ENCODE data around the gene LHFPL3. TPM values are rescaled to one million over a fixed set of nuclear protein-coding genes. Genes with fewer than 3 reads are reported as not detected.

The LHFPL3 gene
- total and polyA plus RNA-seq, 2 experiments from 2014 or later, result not detected

- H3K36me3 ChIP-seq, result no peaks in the 10 kb centered on the region
- no peaks in the 10 kb centered on the region for H3K27me3 ChIP-seq
- H3K27ac ChIP-seq, result no peak overlapping the region
- DNase-seq (ENCODE audit: low read depth in 1 of 2, low spot score in 1 of 2), result no peak
- H3K4me1 ChIP-seq (ENCODE audit: low read depth), result no peaks in the 10 kb centered on the region
- TF ChIP-seq CTCF (IDR thresholded peaks at IDR 0.05; ENCODE audit: low read depth, low read length), result no peak
- no peak overlapping the region for H3K4me3 ChIP-seq
- H3K9me3 ChIP-seq (ENCODE audit: low read depth), result no peaks in the 10 kb centered on the region
Observed at GRCh38 chr7:104414216-104414615, 85.8 kb downstream of the LHFPL3 start.

DNA sequence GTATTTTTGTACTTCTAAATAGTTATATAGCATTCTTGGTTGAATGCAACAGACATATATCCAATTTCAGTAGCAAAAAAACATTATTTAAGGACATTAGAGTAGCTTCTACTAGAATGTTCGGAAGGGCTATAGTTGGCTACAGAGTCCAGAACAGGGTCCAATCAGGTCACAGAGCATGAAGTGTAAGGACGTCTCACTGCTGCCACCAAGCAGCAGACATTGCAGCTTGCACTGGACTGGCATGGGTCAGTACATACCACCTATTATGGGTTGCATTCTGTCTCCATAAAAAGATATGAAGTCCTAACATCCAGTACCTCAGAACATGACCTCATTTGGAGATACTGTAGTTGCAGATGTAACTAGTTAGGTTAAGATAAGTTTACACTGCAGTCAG is 87.3 kb downstream of the LHFPL3 start:
- TF ChIP-seq CTCF (IDR thresholded peaks at IDR 0.05; ENCODE audit: low read depth, low read length), result no peak
- Histone ChIP-seq H3K27ac (no peak overlapping the region), H3K9me3 (ENCODE audit: low read depth) (no peaks in the 10 kb centered on the region)

DNA sequence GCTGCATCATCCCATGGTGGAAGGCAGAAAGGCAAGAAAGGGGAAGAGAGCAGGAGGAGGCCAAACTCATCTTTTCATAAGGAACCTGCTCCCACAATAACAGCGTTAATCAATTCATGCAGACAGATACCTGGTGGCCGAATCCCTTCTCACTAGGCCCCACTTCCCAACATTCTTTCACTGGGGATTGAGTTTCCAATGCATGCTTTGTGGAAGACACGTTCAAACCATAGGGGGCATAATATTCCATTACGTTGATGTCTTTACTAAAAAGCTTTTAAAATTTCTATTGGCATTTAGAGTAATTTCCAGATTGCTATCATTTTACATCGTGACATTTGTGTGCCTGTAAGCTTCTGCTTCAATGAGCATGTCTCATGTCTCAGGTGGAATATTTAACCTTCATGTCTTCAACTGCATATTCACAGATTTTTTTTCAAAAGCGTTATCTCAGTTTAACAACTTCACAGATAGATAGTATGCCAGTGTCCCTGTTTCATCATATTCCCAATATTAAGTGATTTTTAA is 88.5 kb downstream of the LHFPL3 start:
- Histone ChIP-seq H3K36me3 (no peaks in the 10 kb centered on the region), H3K27ac (no peak overlapping the region), H3K4me3 (no peak overlapping the region), H3K4me1 (ENCODE audit: low read depth) (no peaks in the 10 kb centered on the region), H3K27me3 (no peaks in the 10 kb centered on the region), H3K9me3 (ENCODE audit: low read depth) (no peaks in the 10 kb centered on the region)
- TF ChIP-seq CTCF (IDR thresholded peaks at IDR 0.05; ENCODE audit: low read depth, low read length), result no peak
- DNase-seq (ENCODE audit: low read depth in 1 of 2, low spot score in 1 of 2), result no peak

More for the DNA sequence above, 87.3 kb downstream of the LHFPL3 start:
- no peaks in the 10 kb centered on the region for H3K36me3 ChIP-seq
- DNase-seq (ENCODE audit: low read depth in 1 of 2, low spot score in 1 of 2), result no peak
- no peaks in the 10 kb centered on the region for H3K27me3 ChIP-seq
- H3K4me3 ChIP-seq, result no peak overlapping the region
- H3K4me1 ChIP-seq (ENCODE audit: low read depth), result no peaks in the 10 kb centered on the region

GRCh38 chr7:104431930-104432329 is 103.5 kb downstream of the LHFPL3 start:
- DNase-seq (ENCODE audit: low read depth in 1 of 2, low spot score in 1 of 2), result no peak
- Histone ChIP-seq H3K4me3 (no peak overlapping the region), H3K27ac (no peak overlapping the region), H3K4me1 (ENCODE audit: low read depth) (no peaks in the 10 kb centered on the region), H3K9me3 (ENCODE audit: low read depth) (no peaks in the 10 kb centered on the region), H3K27me3 (no peaks in the 10 kb centered on the region), H3K36me3 (no peaks in the 10 kb centered on the region)
- TF ChIP-seq CTCF (IDR thresholded peaks at IDR 0.05; ENCODE audit: low read depth, low read length), result no peak

DNA sequence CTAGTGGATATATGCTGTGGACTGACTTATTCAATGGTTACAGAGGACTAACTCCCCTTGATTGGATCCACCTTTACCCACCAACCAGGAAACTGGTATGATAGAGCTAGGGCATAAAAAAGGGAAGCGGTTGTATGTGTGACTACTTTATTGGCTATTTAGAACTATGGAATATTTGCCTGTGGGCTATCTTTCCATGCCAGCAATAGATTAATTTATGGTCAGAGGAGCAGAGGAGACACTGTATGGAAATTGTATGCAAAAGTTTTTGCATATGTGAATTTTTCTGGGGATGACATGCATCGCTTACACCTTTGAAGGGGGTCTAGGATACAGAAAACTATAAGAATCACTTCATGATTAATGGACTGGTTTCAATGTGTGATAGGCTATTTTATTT is 105.7 kb downstream of the LHFPL3 start:
- Histone ChIP-seq H3K27ac (no peak overlapping the region), H3K36me3 (no peaks in the 10 kb centered on the region), H3K4me3 (no peak overlapping the region), H3K4me1 (ENCODE audit: low read depth) (no peaks in the 10 kb centered on the region), H3K27me3 (no peaks in the 10 kb centered on the region), H3K9me3 (ENCODE audit: low read depth) (no peaks in the 10 kb centered on the region)
- no peak for TF ChIP-seq CTCF (IDR thresholded peaks at IDR 0.05; ENCODE audit: low read depth, low read length)
- DNase-seq (ENCODE audit: low read depth in 1 of 2, low spot score in 1 of 2), result no peak

DNA sequence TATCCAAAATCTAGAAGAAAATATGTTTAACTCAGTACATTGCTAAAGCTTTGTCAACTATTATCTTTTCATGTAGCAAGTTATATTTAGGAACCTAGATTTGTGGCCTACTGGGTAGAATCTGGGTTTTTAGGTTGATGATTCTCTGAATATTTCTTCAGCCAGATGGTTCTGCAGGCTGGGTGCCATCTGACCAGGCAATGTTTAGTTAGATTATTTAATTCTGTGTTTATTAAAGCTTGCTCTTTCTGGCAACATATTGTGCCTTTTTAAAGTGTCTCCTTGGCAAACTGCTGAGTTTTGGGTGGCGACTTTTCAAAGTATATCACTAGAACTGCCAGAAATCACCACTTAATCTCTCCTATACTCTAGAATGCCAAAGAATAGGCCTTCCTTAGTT is 114.1 kb downstream of the LHFPL3 start:
- H3K9me3 ChIP-seq (ENCODE audit: low read depth), result no peaks in the 10 kb centered on the region
- no peak overlapping the region for H3K27ac ChIP-seq
- no peaks in the 10 kb centered on the region for H3K36me3 ChIP-seq
- no peaks in the 10 kb centered on the region for H3K27me3 ChIP-seq
- no peak overlapping the region for H3K4me3 ChIP-seq
- no peak for TF ChIP-seq CTCF (IDR thresholded peaks at IDR 0.05; ENCODE audit: low read depth, low read length)
- H3K4me1 ChIP-seq (ENCODE audit: low read depth), result no peaks in the 10 kb centered on the region
- no peak for DNase-seq (ENCODE audit: low read depth in 1 of 2, low spot score in 1 of 2)
